HepG2 (cell line): Measurements from ENCODE around the gene CES5A. TPM values are rescaled to one million over a fixed set of nuclear protein-coding genes. Genes with fewer than 3 reads are reported as not detected.

ENCODE experiments used
- ATAC-seq: fragments of 200-7000 bp; cut with Tn5 transposase; 3 replicates; pipeline ENCODE4 v1.9.1; 2020; ENCODE audit warnings: mild to moderate bottlenecking, moderate library complexity
- BruUV-seq: library from RNA; stranded (reverse); fragments of 400-500 nt; replicated peaks from 2 replicates; lab custom pipeline; 2021; lab: Mats Ljungman, UMichigan
- CTCF ChIA-PET: fragments of 300-600 bp; formaldehyde crosslinking; extraction: SDS; loops from one replicate; lab custom pipeline; 2021; ENCODE audit warnings: low total read pairs, inconsistent platforms, low intra/inter-chr PET ratio; lab: Yijun Ruan, JAX
- POLR2A ChIA-PET: fragments of 350-600 bp; sonication (Branson Sonifier 250); formaldehyde crosslinking; loops from one replicate; lab custom pipeline; 2020; ENCODE audit warnings: antibody characterized with exemption, inconsistent platforms; lab: Yijun Ruan, JAX
- DNase-seq: peaks from one replicate; pipeline ENCODE4 v3.0.0-alpha.2; 2015; ENCODE audit warnings: low spot score
- FAIRE-seq: peaks from 3 replicates; lab custom pipeline; 2011; peaks lifted over from hg19 to GRCh38; lab: Jason Lieb, UNC
- H2AFZ ChIP-seq: one replicate; pipeline ENCODE4 v1.6.1; 2011; ENCODE audit warnings: low read length, inconsistent platforms
- H3K27ac ChIP-seq: fragments of 300-600 bp; 3 replicates; pipeline ENCODE4 v1.8.0; 2011; ENCODE audit warnings: mixed run types, mild to moderate bottlenecking, mixed read lengths, low read length, inconsistent platforms; ENCODE audit not compliant: insufficient read depth; ENCODE audit errors: extremely low read length
- H3K27me3 ChIP-seq, 2 experiments: fragments of 200-600 bp in 1 of 2; 2 replicates in 1 of 2; 3 replicates in 1 of 2; pipeline versions ENCODE4 v1.6.0 to v1.8.0; 2011; ENCODE audit warnings: low read length in 2 of 2, mild to moderate bottlenecking in 2 of 2, moderate library complexity in 2 of 2, inconsistent platforms in 1 of 2; ENCODE audit not compliant: insufficient read depth in 2 of 2, control insufficient read depth in 1 of 2
- H3K36me3 ChIP-seq, 2 experiments: fragments of 200-600 bp in 1 of 2; replicated peaks in 1 of 2; 2 replicates in 1 of 2; 3 replicates in 1 of 2; pipeline versions ENCODE4 v1.5.1 to v1.8.0; 2011; ENCODE audit warnings: low read length in 2 of 2, inconsistent platforms in 1 of 2; ENCODE audit not compliant: insufficient read depth in 2 of 2, control insufficient read depth in 1 of 2
- H3K4me1 ChIP-seq: 2 replicates; pipeline ENCODE4 v1.5.1; 2012; ENCODE audit warnings: low read length, inconsistent platforms; ENCODE audit not compliant: insufficient read depth
- H3K4me2 ChIP-seq: 2 replicates; pipeline ENCODE4 v1.6.0; 2011; ENCODE audit warnings: low read depth, low read length, inconsistent platforms
- H3K4me3 ChIP-seq, 3 experiments: fragments of 200-600 bp in 1 of 3; sonication (generic), shearing (Covaris generic) in 1 of 3; replicated peaks in 1 of 3; 2 replicates each; pipeline ENCODE4 v1.5.1; 2011 to 2016; ENCODE audit warnings: low read length in 3 of 3, inconsistent platforms in 2 of 3, low read depth in 2 of 3, mild to moderate bottlenecking in 2 of 3, control low read depth in 1 of 3, mixed read lengths in 1 of 3; ENCODE audit not compliant: insufficient read depth in 1 of 3
- H3K79me2 ChIP-seq: one replicate; pipeline ENCODE4 v1.6.1; 2011; ENCODE audit warnings: low read length, inconsistent platforms; ENCODE audit not compliant: insufficient read depth
- H3K9ac ChIP-seq: 2 replicates; pipeline ENCODE4 v1.6.0; 2011; ENCODE audit warnings: mild to moderate bottlenecking, low read depth, low read length, inconsistent platforms; ENCODE audit not compliant: insufficient read depth
- H3K9me3 ChIP-seq: 2 replicates; pipeline ENCODE4 v1.5.1; 2012; ENCODE audit warnings: mild to moderate bottlenecking, low read length
- H4K20me1 ChIP-seq: 2 replicates; pipeline ENCODE4 v1.6.0; 2011; ENCODE audit warnings: inconsistent platforms, mild to moderate bottlenecking, low read length, moderate library complexity; ENCODE audit not compliant: insufficient read depth
- IKZF1 ChIP-seq: fragments of 450-650 bp; IDR thresholded peaks from 2 replicates; pipeline ENCODE4 v1.7.1; 2016
- NFYC ChIP-seq: IDR thresholded peaks from 2 replicates; pipeline ENCODE4 v1.6.1; 2016; ENCODE audit warnings: missing genetic modification reagents, missing compliant biosample characterization
- NR1H2 ChIP-seq: sonication (generic); formaldehyde crosslinking; IDR thresholded peaks from 2 replicates; pipeline ENCODE4 v1.8.1; 2022; ENCODE audit warnings: low read depth, missing genetic modification reagents, borderline replicate concordance
- PAX8 ChIP-seq: sonication (generic); formaldehyde crosslinking; IDR thresholded peaks from 2 replicates; pipeline ENCODE4 v1.8.0; 2022; ENCODE audit warnings: mild to moderate bottlenecking, missing genetic modification reagents, borderline replicate concordance
- PREB ChIP-seq: sonication (generic); formaldehyde crosslinking; IDR thresholded peaks from 2 replicates; pipeline ENCODE4 v1.4.0; 2020; ENCODE audit warnings: missing genetic modification reagents
- RFX3 ChIP-seq: IDR thresholded peaks from 2 replicates; pipeline ENCODE4 v1.6.1; 2016; ENCODE audit warnings: missing biosample characterization, missing genetic modification reagents
- SIX4 ChIP-seq: sonication (generic); formaldehyde crosslinking; IDR thresholded peaks from 2 replicates; pipeline ENCODE4 v1.4.0; 2020; ENCODE audit warnings: missing genetic modification reagents
- SMAD1 ChIP-seq: sonication (generic); formaldehyde crosslinking; IDR thresholded peaks from 2 replicates; pipeline ENCODE4 v1.4.0; 2020; ENCODE audit warnings: missing genetic modification reagents, low read depth, mild to moderate bottlenecking, borderline replicate concordance
- ZNF629 ChIP-seq: sonication (generic); formaldehyde crosslinking; conservative IDR thresholded peaks from 2 replicates; pipeline ENCODE4 v1.5.0; 2020; ENCODE audit warnings: missing genetic modification reagents
- WGBS: methylation state at CpG from one replicate; pipeline ENCODE4 v1.1.6; 2017; ENCODE audit warnings: low lambda C conversion rate; 5-methylcytosine and 5-hydroxymethylcytosine counted together
- in situ Hi-C: cut with HindIII; loops from 2 replicates; pipeline ENCODE4 v1.10.0; 2017; ENCODE audit warnings: low pct_unique_long_range_greater_than_20kb; ENCODE audit not compliant: extremely low pct_ligation_motif_present
- intact Hi-C: fragments of 100-400 bp; cut with micrococcal nuclease; formaldehyde crosslinking; loops from one replicate; pipeline ENCODE4 v1.10.0; 2022; ENCODE audit not compliant: unreplicated experiment
- polyA plus RNA-seq, 8 experiments: library from polyadenylated mRNA; depleted of rRNA in 3 of 8; stranded (reverse) in 7 of 8; unstranded in 1 of 8; fragments of >200 nt; fragmentation: Illumina TruSeq in 4 of 8; extraction: Trizol in 4 of 8; gene quantifications; 2 replicates each; pipeline versions ENCODE4 v1.2.1 to v1.2.3, GENCODE V29; 2011 to 2016; ENCODE audit warnings: low read depth in 4 of 8, missing spikeins in 1 of 8, mixed read lengths in 1 of 8; ENCODE audit not compliant: insufficient read depth in 1 of 8
- total RNA-seq, 5 experiments: library from RNA; depleted of rRNA; stranded (reverse); fragments of >200 nt; fragmentation: Illumina TruSeq; extraction: Trizol; gene quantifications; 2 replicates each; pipeline ENCODE4 v1.2.3, GENCODE V29; 2016; ENCODE audit warnings: low read depth in 1 of 5

The CES5A gene
- total and polyA plus RNA-seq, 2 of the 13 experiments (the other 11 are each of a cell fraction or from before 2014, with no cell fraction given) = not detected

- in situ Hi-C loops (no loop called here), intact Hi-C loops (no loop called here)
- Histone ChIP-seq H3K9ac (no peak overlapping the region), H3K4me3 (no peak overlapping the region), H4K20me1 (no peaks in the 10 kb centered on the region), H3K27ac (no peak overlapping the region)
- ChIA-PET CTCF (no interaction called here), POLR2A (no interaction called here)
- no peak for DNase-seq
- BruUV-seq = no TSS peak
- TF ChIP-seq IKZF1 (no peak), ZNF629 (no peak), PREB (CRISPR knock-in tag) (no peak), RFX3 (CRISPR knock-in tag) (no peak), NFYC (CRISPR knock-in tag) (no peak), SIX4 (CRISPR knock-in tag) (no peak), PAX8 (CRISPR knock-in tag) (no peak), NR1H2 (CRISPR knock-in tag) (no peak), SMAD1 (CRISPR knock-in tag) (no peak)
- TF ChIP-seq, all 625 proteins: peak for 0
- Histone ChIP-seq H3K4me1 (no peaks in the 10 kb centered on the region), H3K4me2 (no peak overlapping the region), H3K27me3 (no peaks in the 10 kb centered on the region), H3K79me2 (no peaks in the 10 kb centered on the region), H3K36me3 (peaks cover 16 to 62% of the 10 kb centered on the region in 2 experiments; a peak in 4 of 5 replicates), H3K9me3 (no peaks in the 10 kb centered on the region), H2AFZ (no peak overlapping the region)
- WGBS = 89% methylated on average over 3 of the region's 3 CpGs
- no peak for FAIRE-seq
- ATAC-seq = no peak
Measured at GRCh38 chr16:55822280-55822810, 52.8 kb downstream of the CES5A start.
